HG03469 (cell line): ENCODE results near the gene LARP7.
"Not testable (repeated sequence)": the region's sequence is repeated elsewhere in the genome, so short reads cannot be mapped to it uniquely, and the experiment has no call there.

Source experiments
- ATAC-seq: cut with Tn5 transposase; IDR thresholded peaks from one replicate; pipeline ENCODE4 v1.9.1; 2021; ENCODE audit warnings: mild to moderate bottlenecking, moderate library complexity, moderate number of reproducible peaks; ENCODE audit not compliant: unreplicated experiment

Gene LARP7

GRCh38 chr4:112649055-112649408, 12.1 kb downstream of the LARP7 start:
- ATAC-seq, result no peak

GRCh38 chr4:112650332-112650731, 13.4 kb downstream of the LARP7 start:
- ATAC-seq, result no peak

GRCh38 chr4:112651641-112652040, 14.7 kb downstream of the LARP7 start:
- no peak for ATAC-seq

GRCh38 chr4:112652216-112652615, 15.3 kb downstream of the LARP7 start:
- no peak for ATAC-seq

- ATAC-seq, result no peak
Measured at GRCh38 chr4:112655270-112655669, 18.3 kb downstream of the LARP7 start.

GRCh38 chr4:112656115-112656514, 19.2 kb downstream of the LARP7 start:
- ATAC-seq, result not testable (repeated sequence)

GRCh38 chr4:112664611-112665010, 27.7 kb downstream of the LARP7 start:
- no peak for ATAC-seq

- no peak for ATAC-seq
Measured at GRCh38 chr4:112668131-112668530, 31.2 kb downstream of the LARP7 start.

- ATAC-seq, result no peak
Measured at GRCh38 chr4:112673076-112673475, 36.1 kb downstream of the LARP7 start.

GRCh38 chr4:112673686-112674085, 36.7 kb downstream of the LARP7 start:
- no peak for ATAC-seq

- ATAC-seq, result no peak
Measured at GRCh38 chr4:112674376-112674775, 37.4 kb downstream of the LARP7 start.

- no peak for ATAC-seq
Measured at GRCh38 chr4:112677519-112678091, 40.7 kb downstream of the LARP7 start.

GRCh38 chr4:112680996-112681395, 44.1 kb downstream of the LARP7 start:
- ATAC-seq, result no peak

GRCh38 chr4:112693507-112693906, 56.6 kb downstream of the LARP7 start:
- ATAC-seq, result no peak

GRCh38 chr4:112700679-112701078, 63.7 kb downstream of the LARP7 start:
- ATAC-seq, result no peak

- no peak for ATAC-seq
Measured at GRCh38 chr4:112702892-112703291, 65.9 kb downstream of the LARP7 start.

GRCh38 chr4:112704322-112704721, 67.4 kb downstream of the LARP7 start:
- ATAC-seq, result no peak

GRCh38 chr4:112704991-112705845, 68.3 kb downstream of the LARP7 start:
- no peak for ATAC-seq

GRCh38 chr4:112705891-112706839, 69.2 kb downstream of the LARP7 start:
- ATAC-seq, result not testable (repeated sequence)

GRCh38 chr4:112706840-112707207, 69.9 kb downstream of the LARP7 start:
- ATAC-seq, result no peak
